Measurements from ENCODE around the gene TSPAN1.

Gene TSPAN1

GRCh38 chr1:46179138-46180081 is 4.5 kb downstream of the TSPAN1 start:
- Histone ChIP-seq H3K4me2 (ENCODE audit: low read depth, low read length, poor library complexity, severe bottlenecking) (peak overlapping the region; percentile 19), H3K9me3 (ENCODE audit: insufficient read depth, low read depth, low read length) (no peaks in the 10 kb centered on the region), H3K79me2 (ENCODE audit: insufficient read depth, low read length) (no peaks in the 10 kb centered on the region), H3K4me3 (ENCODE audit: low read length, poor library complexity, severe bottlenecking) (no peak overlapping the region), H3K27me3 (ENCODE audit: insufficient read depth, low read length, poor library complexity, severe bottlenecking) (no peaks in the 10 kb centered on the region), H3F3A (ENCODE audit: low read depth) (no peaks in the 10 kb centered on the region), H3K9me2 (replicated peaks; ENCODE audit: low read depth, low read length) (no peaks in the 10 kb centered on the region), H3K9ac (ENCODE audit: low read depth, low read length, poor library complexity, severe bottlenecking) (no peak overlapping the region), H4K20me1 (ENCODE audit: insufficient read depth, low read length, poor library complexity, severe bottlenecking) (no peaks in the 10 kb centered on the region), H3K36me3 (ENCODE audit: insufficient read depth, low read length) (no peaks in the 10 kb centered on the region), H3K4me1 (ENCODE audit: insufficient read depth, low read length, poor library complexity, severe bottlenecking) (peaks cover 15% of the 10 kb centered on the region), H2AFZ (ENCODE audit: low read length) (peak overlapping the region; percentile 56)
- TF ChIP-seq CTCF (conservative IDR thresholded peaks at IDR 0.05; ENCODE audit: low read length): peak; percentile 99
- no peak for TF ChIP-seq EZH2phosphoT487 (IDR thresholded peaks at IDR 0.05; ENCODE audit: borderline replicate concordance)

- TF ChIP-seq EZH2phosphoT487 (IDR thresholded peaks at IDR 0.05; ENCODE audit: borderline replicate concordance) (no peak), CTCF (conservative IDR thresholded peaks at IDR 0.05; ENCODE audit: low read length) (no peak; the same call in 1 of the 2 replicates)
- H3F3A ChIP-seq (ENCODE audit: low read depth): no peaks in the 10 kb centered on the region
- H3K4me2 ChIP-seq (ENCODE audit: low read depth, low read length, poor library complexity, severe bottlenecking): peak overlapping the region; percentile 19
- no peak overlapping the region for H2AFZ ChIP-seq (ENCODE audit: low read length)
- H3K4me1 ChIP-seq (ENCODE audit: insufficient read depth, low read length, poor library complexity, severe bottlenecking): peaks cover 15% of the 10 kb centered on the region
- no peaks in the 10 kb centered on the region for H3K27me3 ChIP-seq (ENCODE audit: insufficient read depth, low read length, poor library complexity, severe bottlenecking)
- H3K9me2 ChIP-seq (replicated peaks; ENCODE audit: low read depth, low read length): no peaks in the 10 kb centered on the region
- H3K9ac ChIP-seq (ENCODE audit: low read depth, low read length, poor library complexity, severe bottlenecking): no peak overlapping the region
- no peaks in the 10 kb centered on the region for H3K9me3 ChIP-seq (ENCODE audit: insufficient read depth, low read depth, low read length)
- H4K20me1 ChIP-seq (ENCODE audit: insufficient read depth, low read length, poor library complexity, severe bottlenecking): no peaks in the 10 kb centered on the region
- no peaks in the 10 kb centered on the region for H3K79me2 ChIP-seq (ENCODE audit: insufficient read depth, low read length)
- H3K4me3 ChIP-seq (ENCODE audit: low read length, poor library complexity, severe bottlenecking): no peak overlapping the region
- no peaks in the 10 kb centered on the region for H3K36me3 ChIP-seq (ENCODE audit: insufficient read depth, low read length)
Observed at GRCh38 chr1:46180082-46180616, 5.3 kb downstream of the TSPAN1 start.

GRCh38 chr1:46181343-46182260 is 6.7 kb downstream of the TSPAN1 start:
- Histone ChIP-seq H3K27me3 (ENCODE audit: insufficient read depth, low read length, poor library complexity, severe bottlenecking) (no peaks in the 10 kb centered on the region), H4K20me1 (ENCODE audit: insufficient read depth, low read length, poor library complexity, severe bottlenecking) (no peaks in the 10 kb centered on the region), H3K9ac (ENCODE audit: low read depth, low read length, poor library complexity, severe bottlenecking) (no peak overlapping the region), H3K4me2 (ENCODE audit: low read depth, low read length, poor library complexity, severe bottlenecking) (no peak overlapping the region), H3K36me3 (ENCODE audit: insufficient read depth, low read length) (no peaks in the 10 kb centered on the region), H3K9me2 (replicated peaks; ENCODE audit: low read depth, low read length) (no peaks in the 10 kb centered on the region), H3K4me1 (ENCODE audit: insufficient read depth, low read length, poor library complexity, severe bottlenecking) (peaks cover 15% of the 10 kb centered on the region), H3K9me3 (ENCODE audit: insufficient read depth, low read depth, low read length) (no peaks in the 10 kb centered on the region), H3F3A (ENCODE audit: low read depth) (no peaks in the 10 kb centered on the region), H3K79me2 (ENCODE audit: insufficient read depth, low read length) (no peaks in the 10 kb centered on the region), H3K4me3 (ENCODE audit: low read length, poor library complexity, severe bottlenecking) (no peak overlapping the region), H2AFZ (ENCODE audit: low read length) (no peak overlapping the region)
- TF ChIP-seq EZH2phosphoT487 (IDR thresholded peaks at IDR 0.05; ENCODE audit: borderline replicate concordance) (no peak), CTCF (conservative IDR thresholded peaks at IDR 0.05; ENCODE audit: low read length) (no peak)
